ENCODE data around the gene RAMACL. TPM values are rescaled to one million over a fixed set of nuclear protein-coding genes. Genes with fewer than 3 reads are reported as not detected.

RAMACL gene
- total and polyA plus RNA-seq, 2 donors (not counting 1 experiment from before 2014, with no cell fraction given), result 0.22 to 5.0 TPM

DNA sequence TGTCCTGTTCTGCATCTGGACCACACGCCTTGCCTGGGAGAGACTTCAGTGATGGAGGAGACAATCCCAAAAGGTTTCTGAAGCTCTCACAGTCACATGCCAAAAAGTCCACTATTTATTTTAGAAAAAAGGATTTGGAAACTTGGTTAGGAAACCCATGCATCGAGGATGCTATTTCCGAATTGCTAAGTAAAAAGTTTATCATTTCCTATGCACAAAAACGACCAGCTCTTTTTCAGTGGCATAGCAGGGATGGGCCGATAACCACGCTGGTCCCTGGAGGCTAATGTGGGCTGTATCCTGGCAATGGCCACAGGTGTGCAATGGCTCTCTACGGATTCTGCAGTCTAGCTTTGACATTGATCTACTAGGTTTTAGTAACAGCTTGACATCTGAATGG, 33.9 kb downstream of the RAMACL start:
- no peaks in the 10 kb centered on the region for H3K36me3 ChIP-seq (ENCODE audit: control insufficient read depth, insufficient read depth, low read length)
- H3K9ac ChIP-seq (ENCODE audit: insufficient read depth, low read length), result no peak overlapping the region
- H3K4me2 ChIP-seq (ENCODE audit: extremely low read depth, insufficient read depth, low read length), result no peak overlapping the region
- no peak overlapping the region for H3K4me3 ChIP-seq (replicated peaks in 1 of 4; ENCODE audit: control extremely low read depth in 1 of 4, insufficient read depth in 1 of 4, low read depth in 3 of 4, low read length in 4 of 4)
- no peaks in the 10 kb centered on the region for H3K27me3 ChIP-seq (ENCODE audit: control insufficient read depth, insufficient read depth, low read length)
- no peaks in the 10 kb centered on the region for H4K20me1 ChIP-seq (ENCODE audit: control insufficient read depth, extremely low read depth, insufficient read depth, low read length)
- no peaks in the 10 kb centered on the region for H3K9me3 ChIP-seq (ENCODE audit: control insufficient read depth, insufficient read depth, low read depth, low read length)
- DNase-seq (ENCODE audit: low read depth in 2 of 2), result no peak
- no peak overlapping the region for H2AFZ ChIP-seq (ENCODE audit: low read length)
- H3K79me2 ChIP-seq (ENCODE audit: control insufficient read depth, insufficient read depth, low read length), result peaks cover 4% of the 10 kb centered on the region
- H3K27ac ChIP-seq (ENCODE audit: insufficient read depth, low read length), result peak overlapping the region; percentile 79
- H3K4me1 ChIP-seq (ENCODE audit: control insufficient read depth, extremely low read depth, insufficient read depth, low read length), result peaks cover 15% of the 10 kb centered on the region
- TF ChIP-seq, protein P1, sequence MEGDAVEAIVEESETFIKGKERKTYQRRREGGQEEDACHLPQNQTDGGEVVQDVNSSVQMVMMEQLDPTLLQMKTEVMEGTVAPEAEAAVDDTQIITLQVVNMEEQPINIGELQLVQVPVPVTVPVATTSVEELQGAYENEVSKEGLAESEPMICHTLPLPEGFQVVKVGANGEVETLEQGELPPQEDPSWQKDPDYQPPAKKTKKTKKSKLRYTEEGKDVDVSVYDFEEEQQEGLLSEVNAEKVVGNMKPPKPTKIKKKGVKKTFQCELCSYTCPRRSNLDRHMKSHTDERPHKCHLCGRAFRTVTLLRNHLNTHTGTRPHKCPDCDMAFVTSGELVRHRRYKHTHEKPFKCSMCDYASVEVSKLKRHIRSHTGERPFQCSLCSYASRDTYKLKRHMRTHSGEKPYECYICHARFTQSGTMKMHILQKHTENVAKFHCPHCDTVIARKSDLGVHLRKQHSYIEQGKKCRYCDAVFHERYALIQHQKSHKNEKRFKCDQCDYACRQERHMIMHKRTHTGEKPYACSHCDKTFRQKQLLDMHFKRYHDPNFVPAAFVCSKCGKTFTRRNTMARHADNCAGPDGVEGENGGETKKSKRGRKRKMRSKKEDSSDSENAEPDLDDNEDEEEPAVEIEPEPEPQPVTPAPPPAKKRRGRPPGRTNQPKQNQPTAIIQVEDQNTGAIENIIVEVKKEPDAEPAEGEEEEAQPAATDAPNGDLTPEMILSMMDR (conservative IDR thresholded peaks at IDR 0.05 in 1 of 2, IDR thresholded peaks at IDR 0.05 in 1 of 2; ENCODE audit: low read depth in 1 of 2, low read length in 2 of 2), result no peak
- no peak for TF ChIP-seq EZH2 (IDR thresholded peaks at IDR 0.05; ENCODE audit: low read length, missing control alignments)

DNA sequence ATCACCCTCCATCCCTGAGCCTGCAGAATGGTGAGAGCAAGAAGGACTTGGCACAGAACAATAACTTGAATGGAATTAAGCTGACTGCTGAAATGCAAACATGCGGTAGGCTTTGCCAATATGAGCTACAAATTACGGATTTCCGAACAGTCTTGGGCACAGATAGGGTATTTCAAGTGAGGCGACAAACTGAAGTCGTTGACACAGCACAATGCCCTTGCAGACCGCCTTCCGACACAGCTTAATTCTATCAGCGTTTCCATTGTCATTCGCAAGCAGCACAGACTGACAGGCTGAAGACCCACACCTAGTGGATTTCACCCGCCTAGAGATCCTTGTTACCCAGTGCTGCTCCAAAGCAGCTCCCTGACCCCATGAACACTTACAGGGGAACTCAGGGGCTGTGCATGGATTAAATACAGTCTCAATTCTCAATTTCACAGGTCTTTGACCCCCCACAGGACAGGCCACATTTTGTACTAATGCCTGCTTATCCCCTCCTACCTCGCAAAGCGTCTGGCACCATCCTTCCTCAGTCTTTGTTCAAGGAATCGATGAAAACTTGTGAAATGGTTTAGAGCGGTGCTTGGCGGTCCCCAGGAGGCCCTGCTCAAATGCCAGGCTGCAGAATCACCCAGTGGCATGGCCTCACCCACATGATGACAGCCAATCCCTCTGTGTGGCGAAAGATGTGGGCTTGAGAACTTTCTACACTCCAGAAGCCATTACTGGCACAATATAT, 34.6 kb downstream of the RAMACL start:
- Histone ChIP-seq H3K27me3 (ENCODE audit: control insufficient read depth, insufficient read depth, low read length) (no peaks in the 10 kb centered on the region), H3K9me3 (ENCODE audit: control insufficient read depth, insufficient read depth, low read depth, low read length) (no peaks in the 10 kb centered on the region), H3K4me3 (replicated peaks in 1 of 4; ENCODE audit: control extremely low read depth in 1 of 4, insufficient read depth in 1 of 4, low read depth in 3 of 4, low read length in 4 of 4) (no peak overlapping the region), H2AFZ (ENCODE audit: low read length) (no peak overlapping the region), H3K4me2 (ENCODE audit: extremely low read depth, insufficient read depth, low read length) (no peak overlapping the region), H3K4me1 (ENCODE audit: control insufficient read depth, extremely low read depth, insufficient read depth, low read length) (peaks cover 15% of the 10 kb centered on the region), H3K79me2 (ENCODE audit: control insufficient read depth, insufficient read depth, low read length) (peaks cover 4% of the 10 kb centered on the region), H3K9ac (ENCODE audit: insufficient read depth, low read length) (no peak overlapping the region), H4K20me1 (ENCODE audit: control insufficient read depth, extremely low read depth, insufficient read depth, low read length) (no peaks in the 10 kb centered on the region), H3K36me3 (ENCODE audit: control insufficient read depth, insufficient read depth, low read length) (no peaks in the 10 kb centered on the region), H3K27ac (ENCODE audit: insufficient read depth, low read length) (no peak overlapping the region)
- TF ChIP-seq, protein P1 (conservative IDR thresholded peaks at IDR 0.05 in 1 of 2, IDR thresholded peaks at IDR 0.05 in 1 of 2; ENCODE audit: low read depth in 1 of 2, low read length in 2 of 2), result no peak
- no peak for TF ChIP-seq EZH2 (IDR thresholded peaks at IDR 0.05; ENCODE audit: low read length, missing control alignments)
- no peak for DNase-seq (ENCODE audit: low read depth in 2 of 2)

DNA sequence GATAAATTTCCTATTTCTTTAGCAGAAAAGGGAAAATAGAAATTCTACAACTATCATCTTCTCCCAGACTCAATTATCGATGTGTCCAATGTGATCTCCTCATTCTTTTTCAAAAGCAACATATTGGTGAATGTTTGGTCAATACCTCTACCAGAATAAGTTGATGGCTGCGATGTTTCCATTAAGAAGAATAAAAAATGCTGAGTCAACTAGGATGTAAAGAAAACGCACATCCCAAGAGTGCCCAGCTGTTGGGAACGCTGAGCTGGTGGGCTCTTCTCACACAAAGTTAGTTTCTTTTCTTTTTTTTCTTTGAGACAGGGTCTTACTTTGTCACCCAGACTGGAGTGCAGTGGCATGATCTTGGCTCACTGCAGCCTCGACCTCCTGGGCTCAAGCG, 39.8 kb downstream of the RAMACL start:
- TF ChIP-seq, protein P1 (conservative IDR thresholded peaks at IDR 0.05 in 1 of 2, IDR thresholded peaks at IDR 0.05 in 1 of 2; ENCODE audit: low read depth in 1 of 2, low read length in 2 of 2), result no peak
- no peak for TF ChIP-seq EZH2 (IDR thresholded peaks at IDR 0.05; ENCODE audit: low read length, missing control alignments)
- Histone ChIP-seq H3K36me3 (ENCODE audit: control insufficient read depth, insufficient read depth, low read length) (no peaks in the 10 kb centered on the region), H3K9ac (ENCODE audit: insufficient read depth, low read length) (no peak overlapping the region), H4K20me1 (ENCODE audit: control insufficient read depth, extremely low read depth, insufficient read depth, low read length) (no peaks in the 10 kb centered on the region), H2AFZ (ENCODE audit: low read length) (no peak overlapping the region), H3K27me3 (ENCODE audit: control insufficient read depth, insufficient read depth, low read length) (no peaks in the 10 kb centered on the region), H3K4me1 (ENCODE audit: control insufficient read depth, extremely low read depth, insufficient read depth, low read length) (no peaks in the 10 kb centered on the region), H3K79me2 (ENCODE audit: control insufficient read depth, insufficient read depth, low read length) (peaks cover under 1% of the 10 kb centered on the region), H3K4me2 (ENCODE audit: extremely low read depth, insufficient read depth, low read length) (no peak overlapping the region), H3K9me3 (ENCODE audit: control insufficient read depth, insufficient read depth, low read depth, low read length) (no peaks in the 10 kb centered on the region), H3K27ac (ENCODE audit: insufficient read depth, low read length) (no peak overlapping the region), H3K4me3 (replicated peaks in 1 of 4; ENCODE audit: control extremely low read depth in 1 of 4, insufficient read depth in 1 of 4, low read depth in 3 of 4, low read length in 4 of 4) (no peak overlapping the region)
- no peak for DNase-seq (ENCODE audit: low read depth in 2 of 2)

Data from fibroblast of lung (primary cell).